ENCODE measurements around the gene ARHGAP10.

DNA sequence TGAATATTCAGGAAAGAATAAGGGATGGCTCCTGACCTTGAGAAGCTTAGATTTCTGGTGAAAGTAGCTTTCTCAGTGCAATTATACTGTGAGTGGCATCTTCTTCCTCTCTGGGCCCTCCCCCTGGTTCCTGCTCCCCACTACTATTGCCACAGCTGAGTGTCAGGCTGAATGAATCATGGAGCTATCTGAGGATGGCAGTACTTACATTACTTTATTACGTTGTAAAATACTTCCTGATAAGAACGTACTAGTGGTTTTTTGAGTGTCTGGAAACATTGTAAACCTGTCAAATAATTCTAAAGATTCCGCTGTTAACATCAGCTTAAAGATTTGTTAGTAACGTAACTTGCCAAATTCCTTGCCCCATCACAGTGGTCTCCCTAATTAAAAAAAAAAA lies 36.2 kb downstream of the ARHGAP10 start:
- TF ChIP-seq POLR2AphosphoS5 (IDR thresholded peaks at IDR 0.05), result peak in 1 of 2 donors; percentile 12
- TF ChIP-seq EP300 (IDR thresholded peaks at IDR 0.05), result no peak

Measured in esophagus muscularis mucosa (tissue), 3 donors.